OCI-LY3 (cell line): ENCODE data around the gene SEMA3G.

Experiments used
- EZH2phosphoT487 ChIP-seq: fragments of 200-600 bp; shearing (Covaris generic); IDR thresholded peaks from 2 replicates; pipeline ENCODE4 v1.6.1; 2018; ENCODE audit warnings: antibody characterized with exemption, mixed run types, low read depth
- TF ChIP-seq, protein P1 (sequence below): fragments of 200-600, 300-600 bp; sonication (generic); IDR thresholded peaks from 2 replicates; pipeline ENCODE4 v1.5.1; 2014; ENCODE audit warnings: antibody characterized with exemption, low read length, low read depth

DNA sequence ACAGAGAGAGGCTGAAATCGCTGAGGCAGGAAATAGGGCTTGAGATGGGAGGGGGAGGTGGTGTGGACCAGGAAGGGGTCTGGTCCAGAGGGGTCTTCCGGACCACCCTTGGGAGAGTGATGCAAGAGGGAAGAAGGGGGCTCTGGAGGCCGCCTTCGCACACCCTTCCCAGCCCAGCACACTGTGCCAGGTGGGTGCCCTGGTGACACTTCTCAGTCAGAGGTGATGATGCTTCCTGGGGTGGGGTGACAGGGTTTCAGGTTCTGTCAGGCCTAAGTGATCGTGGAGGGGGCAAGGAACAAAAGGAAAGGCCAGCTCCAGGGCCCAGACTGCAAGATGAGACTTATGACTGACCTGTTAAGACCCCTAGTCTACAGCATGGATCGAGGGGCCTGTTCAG is 12.7 kb downstream of the SEMA3G start:
- TF ChIP-seq, protein P1, sequence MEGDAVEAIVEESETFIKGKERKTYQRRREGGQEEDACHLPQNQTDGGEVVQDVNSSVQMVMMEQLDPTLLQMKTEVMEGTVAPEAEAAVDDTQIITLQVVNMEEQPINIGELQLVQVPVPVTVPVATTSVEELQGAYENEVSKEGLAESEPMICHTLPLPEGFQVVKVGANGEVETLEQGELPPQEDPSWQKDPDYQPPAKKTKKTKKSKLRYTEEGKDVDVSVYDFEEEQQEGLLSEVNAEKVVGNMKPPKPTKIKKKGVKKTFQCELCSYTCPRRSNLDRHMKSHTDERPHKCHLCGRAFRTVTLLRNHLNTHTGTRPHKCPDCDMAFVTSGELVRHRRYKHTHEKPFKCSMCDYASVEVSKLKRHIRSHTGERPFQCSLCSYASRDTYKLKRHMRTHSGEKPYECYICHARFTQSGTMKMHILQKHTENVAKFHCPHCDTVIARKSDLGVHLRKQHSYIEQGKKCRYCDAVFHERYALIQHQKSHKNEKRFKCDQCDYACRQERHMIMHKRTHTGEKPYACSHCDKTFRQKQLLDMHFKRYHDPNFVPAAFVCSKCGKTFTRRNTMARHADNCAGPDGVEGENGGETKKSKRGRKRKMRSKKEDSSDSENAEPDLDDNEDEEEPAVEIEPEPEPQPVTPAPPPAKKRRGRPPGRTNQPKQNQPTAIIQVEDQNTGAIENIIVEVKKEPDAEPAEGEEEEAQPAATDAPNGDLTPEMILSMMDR = no peak
- TF ChIP-seq EZH2phosphoT487 = no peak
